ENCODE measurements around the gene TPI1.
"Not testable (repeated sequence)": the region's sequence is repeated elsewhere in the genome, so short reads cannot be mapped to it uniquely, and the experiment has no call there.

The TPI1 gene

DNA sequence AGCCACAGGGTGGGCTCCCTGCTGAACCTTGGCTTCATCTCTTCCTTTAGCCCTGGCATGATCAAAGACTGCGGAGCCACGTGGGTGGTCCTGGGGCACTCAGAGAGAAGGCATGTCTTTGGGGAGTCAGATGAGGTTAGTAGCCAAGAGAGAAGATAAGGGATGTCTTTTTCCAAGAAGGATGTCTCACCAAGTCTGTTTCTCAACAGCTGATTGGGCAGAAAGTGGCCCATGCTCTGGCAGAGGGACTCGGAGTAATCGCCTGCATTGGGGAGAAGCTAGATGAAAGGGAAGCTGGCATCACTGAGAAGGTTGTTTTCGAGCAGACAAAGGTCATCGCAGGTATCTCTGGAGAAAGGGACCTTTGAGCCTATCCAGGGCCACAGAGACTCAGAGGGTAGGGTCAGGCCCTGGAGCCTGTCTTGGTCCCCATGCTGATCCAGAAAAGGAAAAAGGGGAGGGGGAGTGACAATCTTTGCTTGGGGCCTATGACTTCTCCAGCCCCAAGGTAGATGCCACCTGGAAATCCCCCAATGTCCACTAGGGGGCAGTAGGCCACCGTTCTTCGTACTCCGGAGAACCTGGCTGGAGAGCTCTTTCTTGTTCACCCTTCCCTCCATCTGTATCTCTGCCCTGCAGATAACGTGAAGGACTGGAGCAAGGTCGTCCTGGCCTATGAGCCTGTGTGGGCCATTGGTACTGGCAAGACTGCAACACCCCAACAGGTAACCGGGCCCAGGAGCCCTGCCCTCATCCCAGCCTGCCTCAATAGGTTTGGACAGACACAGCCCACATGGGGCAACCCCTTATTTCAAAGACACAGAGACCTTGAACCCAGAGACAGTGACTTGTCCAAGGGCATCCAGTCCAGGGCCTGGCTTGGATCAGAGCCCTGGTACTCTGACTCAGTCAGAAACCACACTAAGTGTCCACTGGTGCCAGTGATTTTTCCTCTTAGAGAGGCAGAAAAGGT is 2.0 kb downstream of the TPI1 start:
- DNase-seq (ENCODE audit: low read depth in 2 of 2): peak; percentile 76 to 78

DNA sequence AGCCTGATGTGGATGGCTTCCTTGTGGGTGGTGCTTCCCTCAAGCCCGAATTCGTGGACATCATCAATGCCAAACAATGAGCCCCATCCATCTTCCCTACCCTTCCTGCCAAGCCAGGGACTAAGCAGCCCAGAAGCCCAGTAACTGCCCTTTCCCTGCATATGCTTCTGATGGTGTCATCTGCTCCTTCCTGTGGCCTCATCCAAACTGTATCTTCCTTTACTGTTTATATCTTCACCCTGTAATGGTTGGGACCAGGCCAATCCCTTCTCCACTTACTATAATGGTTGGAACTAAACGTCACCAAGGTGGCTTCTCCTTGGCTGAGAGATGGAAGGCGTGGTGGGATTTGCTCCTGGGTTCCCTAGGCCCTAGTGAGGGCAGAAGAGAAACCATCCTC is 3.0 kb downstream of the TPI1 start:
- DNase-seq (ENCODE audit: low read depth in 2 of 2): not testable (repeated sequence)

DNA sequence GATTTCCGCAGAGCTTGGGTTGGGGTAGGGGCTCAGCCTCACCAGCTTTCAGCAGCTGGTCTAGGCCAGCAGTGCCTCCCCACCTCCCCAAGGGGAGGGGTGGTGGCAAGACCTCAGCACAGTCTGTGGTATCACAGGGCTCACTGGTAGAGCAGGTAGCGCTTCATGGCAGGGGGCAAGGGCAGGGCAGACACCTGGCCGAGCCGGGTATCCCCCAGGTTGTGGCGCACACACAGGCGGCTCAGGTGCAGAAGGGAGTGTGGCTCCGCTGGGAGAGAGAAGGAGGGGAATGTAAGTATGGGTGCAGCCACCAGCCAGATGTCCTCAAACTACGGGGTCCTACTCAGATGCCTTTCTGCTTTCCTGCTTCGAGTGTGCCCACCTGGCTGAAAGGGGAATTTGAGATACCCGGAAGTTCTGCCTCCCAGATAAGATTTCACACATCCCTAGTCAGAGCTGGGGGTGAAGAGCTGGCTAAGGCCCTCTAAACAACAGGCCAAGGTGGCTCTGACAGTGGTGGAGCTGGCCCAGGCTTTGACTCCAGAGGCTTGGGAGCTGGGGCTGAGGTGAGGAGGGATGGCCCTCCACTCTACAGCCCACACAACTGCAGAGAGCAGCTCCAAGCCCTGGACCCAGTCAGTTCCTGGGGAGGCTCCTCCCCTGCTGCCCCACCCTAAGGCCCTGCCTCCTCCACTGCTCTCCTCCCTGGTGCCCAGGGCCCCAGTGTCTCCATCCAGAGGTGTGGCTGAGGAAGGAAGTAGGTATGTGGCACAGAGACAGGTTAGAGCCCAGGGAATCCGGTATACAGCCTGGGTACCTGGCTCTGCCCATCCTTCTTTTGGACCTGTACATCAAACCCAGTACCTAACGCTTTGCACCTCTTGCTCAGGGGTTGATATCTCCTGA is 4.0 kb downstream of the TPI1 start:
- peak in 1 of 2 donors; percentile 30 for DNase-seq (ENCODE audit: low read depth in 2 of 2)

DNA sequence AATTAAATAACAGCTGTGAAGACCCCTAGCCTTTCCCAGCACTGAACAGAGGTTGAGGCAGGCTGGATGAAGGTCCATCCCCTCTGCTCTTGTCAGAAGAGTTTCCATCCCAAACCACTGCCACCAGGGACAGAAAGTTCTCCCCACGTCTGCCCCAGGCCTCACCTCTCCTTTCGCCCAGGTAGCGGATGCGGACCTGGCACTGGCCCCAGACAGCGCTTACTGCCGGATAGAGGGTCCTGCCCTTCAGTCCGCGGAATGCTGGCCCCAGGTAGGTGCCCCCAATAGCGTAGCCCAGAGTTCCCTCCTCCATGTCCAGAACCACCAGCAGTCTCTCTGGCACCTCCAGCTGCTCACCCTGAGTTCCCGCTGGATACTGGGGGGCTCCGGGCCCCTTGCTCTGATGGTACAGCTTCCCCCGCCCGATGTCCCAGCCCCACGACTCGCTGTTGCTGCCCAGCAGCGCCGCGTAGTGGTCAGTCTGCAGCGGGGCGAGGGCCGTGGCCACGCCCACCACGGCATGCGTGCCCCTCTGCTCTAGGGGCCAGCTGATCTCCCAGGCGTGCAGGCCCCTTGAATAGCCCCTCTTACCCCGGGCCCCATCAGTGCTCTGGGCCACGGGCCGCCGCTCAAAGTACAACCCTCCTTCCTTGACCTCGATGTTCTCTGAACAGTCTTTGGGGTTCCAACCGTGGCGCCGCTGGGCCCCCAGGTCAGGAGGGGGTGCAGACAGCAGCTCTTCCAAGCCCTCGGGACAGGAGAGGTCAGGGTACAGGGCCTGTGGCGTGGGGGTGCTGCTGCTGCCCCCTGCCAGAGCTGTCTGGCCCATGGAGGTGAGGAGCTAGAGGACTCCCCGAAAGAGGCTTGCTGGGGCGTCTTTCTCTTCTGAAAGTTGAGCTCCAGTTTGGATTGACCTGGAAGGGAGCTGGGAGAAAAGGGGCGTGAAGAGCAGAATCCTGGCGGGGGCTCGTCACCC is 5.0 kb downstream of the TPI1 start:
- peak; percentile 79 for DNase-seq (ENCODE audit: low read depth in 2 of 2)

DNA sequence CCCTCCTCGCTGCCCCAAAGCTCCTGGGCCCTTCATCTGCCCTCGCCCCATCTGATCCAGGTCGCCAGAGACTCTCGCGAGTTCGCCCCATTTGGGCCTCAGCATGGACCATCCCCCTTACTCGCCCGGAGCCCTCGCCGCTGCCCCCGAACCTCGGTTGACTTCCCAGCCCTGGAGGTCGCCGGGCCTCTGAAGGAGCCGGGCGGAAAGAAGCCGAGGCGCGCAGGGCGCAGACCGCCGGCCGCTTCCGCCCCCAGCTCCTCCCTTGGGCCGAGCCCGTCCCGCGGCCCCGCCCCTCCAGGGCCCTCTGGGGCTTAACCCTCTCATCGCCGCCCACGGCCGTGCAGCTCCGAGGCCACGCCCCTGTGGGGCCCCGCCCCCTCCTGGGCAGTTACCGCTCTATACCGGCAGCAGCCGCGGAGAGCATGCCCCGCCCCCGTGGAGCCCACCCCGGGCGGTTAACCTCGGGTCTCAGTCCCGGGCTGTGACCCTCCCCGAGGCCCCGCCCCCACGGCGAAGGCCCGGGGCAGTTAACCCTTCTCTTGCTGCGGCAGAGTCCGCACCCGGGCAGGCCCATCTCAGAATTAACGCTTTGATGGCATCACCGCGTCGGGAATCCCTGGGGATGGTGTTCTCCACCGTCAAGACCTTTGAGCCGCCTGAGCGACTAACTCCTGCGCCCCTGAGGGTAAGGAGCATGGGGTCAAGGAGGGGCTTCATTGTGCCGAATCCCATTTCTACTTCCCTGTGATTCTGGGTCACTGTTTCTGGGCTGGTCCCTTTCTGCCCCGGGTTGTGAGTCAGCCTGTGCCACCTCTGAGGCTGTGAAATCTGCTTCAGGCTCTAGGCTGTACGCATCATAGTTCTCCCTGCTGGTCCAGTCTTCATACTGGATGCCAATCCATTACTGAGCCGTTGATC is 6.0 kb downstream of the TPI1 start, which contains the start of gene SPSB2:
SPSB2 (minus strand) TSS at position 210 of the 921 bp plus-strand sequence. CDS start 402 bp downstream, outside the sequence.
- peak; percentile 99 for DNase-seq (ENCODE audit: low read depth in 2 of 2)

DNA sequence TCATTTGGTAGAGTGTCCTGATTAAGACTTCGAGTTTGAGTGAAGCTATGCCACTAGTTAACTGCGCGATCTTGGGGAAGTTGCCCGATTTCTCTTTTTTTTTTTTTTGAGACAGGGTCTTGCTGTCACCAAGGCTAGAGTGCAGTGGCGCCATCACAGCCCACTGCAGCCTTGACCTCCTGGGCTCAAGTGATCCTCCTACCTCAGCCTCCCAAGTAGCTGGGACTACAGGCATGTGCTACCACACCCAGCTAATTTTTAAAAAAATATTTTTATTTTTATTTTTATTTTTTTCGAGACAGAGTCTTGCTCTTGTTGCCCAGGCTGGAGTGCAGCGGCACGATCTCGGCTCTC is 6.7 kb downstream of the TPI1 start:
- DNase-seq (ENCODE audit: low read depth in 2 of 2): not testable (repeated sequence)

DNA sequence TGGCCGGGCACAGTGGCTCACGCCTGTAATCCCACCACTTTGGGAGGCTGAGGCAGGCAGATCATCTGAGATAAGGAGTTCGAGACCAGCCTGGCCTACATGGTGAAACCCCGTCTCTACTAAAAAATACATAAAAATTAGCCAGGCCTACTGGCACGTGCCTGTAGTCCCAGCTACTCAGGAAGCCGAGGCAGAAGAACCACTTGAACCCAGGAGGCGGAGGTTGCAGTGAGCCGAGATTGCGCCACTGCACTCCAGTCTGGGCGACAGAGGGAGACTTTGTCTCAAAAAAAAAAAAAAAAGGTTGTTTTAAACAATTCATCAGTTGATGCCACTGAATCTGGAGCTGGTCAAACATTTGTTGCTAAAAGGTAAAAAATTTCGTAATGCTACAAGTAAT is 12.5 kb downstream of the TPI1 start:
- DNase-seq (ENCODE audit: low read depth in 2 of 2): not testable (repeated sequence)

DNA sequence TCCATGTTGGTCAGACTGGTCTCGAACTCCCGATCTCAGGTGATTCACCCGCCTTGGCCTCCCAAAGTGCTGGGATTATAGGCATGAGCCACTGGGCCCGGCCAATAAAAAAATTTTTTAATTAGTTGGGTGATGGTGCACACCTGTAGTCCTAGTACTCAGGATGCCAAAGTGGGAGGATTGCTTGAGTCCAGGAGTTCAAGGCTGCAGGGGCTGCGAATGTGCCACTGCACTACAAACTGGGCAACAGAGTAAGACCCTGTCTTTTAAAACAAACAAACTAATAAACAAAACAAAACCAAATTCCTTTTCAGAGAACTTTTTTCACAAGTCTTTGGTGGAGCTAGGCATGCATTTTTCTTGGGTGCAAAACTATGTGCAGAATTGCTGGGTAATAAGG is 15.9 kb downstream of the TPI1 start:
- DNase-seq (ENCODE audit: low read depth in 2 of 2): no peak

DNA sequence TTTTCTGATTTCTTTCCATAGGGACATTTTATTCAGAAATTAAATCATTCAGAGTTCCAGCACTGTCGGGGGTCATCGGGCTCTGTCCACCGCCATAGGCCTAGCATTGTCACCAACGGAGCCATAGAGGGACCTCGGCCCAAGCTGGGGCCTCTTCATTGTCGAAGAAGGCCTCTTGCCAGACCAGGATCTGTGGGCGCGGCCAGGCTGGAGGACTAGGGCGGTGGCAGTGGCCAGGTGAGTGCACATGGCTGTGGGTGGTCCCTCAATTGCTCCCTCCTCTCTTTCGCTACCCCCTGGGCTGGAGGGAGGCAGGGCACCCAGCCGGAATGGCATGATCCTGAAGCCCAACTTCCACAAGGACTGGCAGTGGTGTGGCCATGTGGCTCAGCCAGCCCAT is 16.4 kb downstream of the TPI1 start:
- no peak for DNase-seq (ENCODE audit: low read depth in 2 of 2)

DNA sequence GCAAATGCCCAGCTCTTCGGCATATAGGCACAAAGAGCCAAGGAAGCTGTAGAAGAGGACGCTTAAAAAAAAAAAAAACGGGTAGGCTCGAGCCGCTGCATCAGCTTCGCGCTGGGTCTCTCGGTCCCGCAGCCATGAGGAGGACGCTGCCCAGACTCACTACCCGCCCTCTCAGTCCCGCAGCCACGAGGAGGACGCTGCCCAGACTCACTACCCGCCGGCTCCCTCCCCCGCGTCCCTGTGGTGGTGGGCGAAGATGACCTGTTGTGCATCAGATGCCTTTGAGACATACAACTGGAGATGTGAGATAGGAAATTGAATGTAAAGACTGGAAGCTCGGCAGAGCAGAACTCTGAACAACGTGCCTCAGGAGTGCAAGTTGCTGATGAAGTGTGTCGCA is 17.2 kb downstream of the TPI1 start:
- no peak for DNase-seq (ENCODE audit: low read depth in 2 of 2)

DNA sequence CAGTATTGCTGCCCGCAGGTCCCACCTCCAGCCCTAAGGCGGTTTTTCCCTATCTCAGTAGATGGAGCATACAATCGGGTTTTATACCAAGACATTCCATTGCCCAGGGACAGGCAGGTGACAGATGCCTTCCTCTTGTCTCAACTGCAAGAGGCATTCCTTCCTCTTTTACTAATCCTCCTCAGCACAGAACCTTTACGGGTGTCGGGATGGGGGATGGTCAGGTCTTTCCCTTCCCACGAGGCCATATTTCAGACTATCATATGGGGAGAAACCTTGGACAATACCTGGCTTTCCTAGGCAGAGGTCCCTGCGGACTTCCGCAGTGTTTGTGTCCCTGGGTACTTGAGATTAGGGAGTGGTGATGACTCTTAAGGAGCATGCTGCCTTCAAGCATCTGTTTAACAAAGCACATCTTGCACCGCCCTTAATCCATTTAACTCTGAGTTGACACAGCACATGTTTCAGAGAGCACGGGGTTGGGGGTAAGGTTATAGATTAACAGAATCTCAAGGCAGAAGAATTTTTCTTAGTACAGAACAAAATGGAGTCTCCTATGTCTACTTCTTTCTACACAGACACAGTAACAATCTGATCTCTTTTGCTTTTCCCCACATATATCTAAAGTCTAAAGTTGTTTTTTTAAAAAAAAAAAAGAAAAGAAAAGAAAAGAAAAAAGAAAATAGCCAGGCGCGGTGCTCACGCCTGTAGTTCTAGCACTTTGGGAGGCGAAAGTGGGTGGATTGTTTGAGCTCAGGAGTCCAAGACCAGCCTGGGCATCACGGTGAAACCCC is 19.1 kb downstream of the TPI1 start:
- not testable (repeated sequence) for DNase-seq (ENCODE audit: low read depth in 2 of 2)

DNA sequence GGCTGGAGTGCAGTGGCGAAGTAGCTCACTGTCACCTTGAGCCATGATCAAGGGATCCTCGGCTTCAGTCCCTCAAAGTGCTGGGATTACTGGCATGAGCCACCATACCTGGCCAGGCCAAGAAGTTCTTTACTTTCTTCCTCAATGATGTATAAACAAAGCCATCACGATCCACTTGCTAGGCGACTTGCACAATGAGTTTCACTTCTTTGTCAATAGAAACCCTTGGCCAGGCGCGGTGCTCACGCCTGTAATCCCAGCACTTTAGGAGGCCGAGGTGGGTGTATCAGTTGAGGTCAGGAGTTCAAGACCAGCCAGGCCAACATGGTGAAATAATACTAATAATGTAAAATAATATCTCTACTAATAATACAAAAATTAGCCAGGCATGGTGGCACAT is 20.1 kb downstream of the TPI1 start:
- DNase-seq (ENCODE audit: low read depth in 2 of 2): no peak

DNA sequence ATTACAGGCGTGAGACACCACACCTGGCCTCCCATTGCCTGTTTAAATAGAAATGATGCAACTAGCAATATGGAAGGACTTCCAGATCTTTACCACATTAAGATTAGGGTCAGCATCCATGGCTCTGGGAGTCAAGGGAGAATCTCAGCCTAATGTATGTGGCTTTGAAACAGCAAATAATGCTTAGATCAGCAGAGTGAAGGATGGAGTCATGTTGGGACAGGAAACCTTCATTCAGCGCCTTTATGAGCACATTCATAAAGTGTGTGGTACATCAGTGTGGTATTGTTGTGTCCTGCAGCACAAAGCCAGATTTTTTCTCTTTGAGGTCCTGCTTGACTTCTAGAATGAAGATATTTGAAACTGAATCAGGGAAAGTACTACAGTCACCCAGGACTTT is 21.0 kb downstream of the TPI1 start:
- no peak for DNase-seq (ENCODE audit: low read depth in 2 of 2)

DNA sequence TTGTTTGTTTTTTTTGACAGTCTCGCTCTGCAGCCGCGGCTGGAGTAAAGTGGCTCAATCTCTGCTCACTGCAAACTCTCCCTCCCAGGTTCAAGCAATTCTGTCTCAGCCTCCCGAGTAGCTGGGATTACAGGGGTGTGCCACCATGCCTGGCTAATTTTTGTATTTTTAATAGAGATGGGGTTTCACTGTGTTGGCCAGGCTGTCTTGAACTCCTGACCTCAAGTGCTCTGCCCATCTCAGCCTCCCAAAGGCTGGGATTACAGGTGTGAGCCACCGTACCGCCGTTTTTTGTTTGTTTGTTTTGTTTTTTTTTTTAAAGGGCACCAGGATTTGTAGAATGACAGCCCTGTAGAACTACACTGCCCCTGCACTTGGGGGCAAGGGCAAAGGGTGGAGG is 21.5 kb downstream of the TPI1 start:
- not testable (repeated sequence) for DNase-seq (ENCODE audit: low read depth in 2 of 2)

DNA sequence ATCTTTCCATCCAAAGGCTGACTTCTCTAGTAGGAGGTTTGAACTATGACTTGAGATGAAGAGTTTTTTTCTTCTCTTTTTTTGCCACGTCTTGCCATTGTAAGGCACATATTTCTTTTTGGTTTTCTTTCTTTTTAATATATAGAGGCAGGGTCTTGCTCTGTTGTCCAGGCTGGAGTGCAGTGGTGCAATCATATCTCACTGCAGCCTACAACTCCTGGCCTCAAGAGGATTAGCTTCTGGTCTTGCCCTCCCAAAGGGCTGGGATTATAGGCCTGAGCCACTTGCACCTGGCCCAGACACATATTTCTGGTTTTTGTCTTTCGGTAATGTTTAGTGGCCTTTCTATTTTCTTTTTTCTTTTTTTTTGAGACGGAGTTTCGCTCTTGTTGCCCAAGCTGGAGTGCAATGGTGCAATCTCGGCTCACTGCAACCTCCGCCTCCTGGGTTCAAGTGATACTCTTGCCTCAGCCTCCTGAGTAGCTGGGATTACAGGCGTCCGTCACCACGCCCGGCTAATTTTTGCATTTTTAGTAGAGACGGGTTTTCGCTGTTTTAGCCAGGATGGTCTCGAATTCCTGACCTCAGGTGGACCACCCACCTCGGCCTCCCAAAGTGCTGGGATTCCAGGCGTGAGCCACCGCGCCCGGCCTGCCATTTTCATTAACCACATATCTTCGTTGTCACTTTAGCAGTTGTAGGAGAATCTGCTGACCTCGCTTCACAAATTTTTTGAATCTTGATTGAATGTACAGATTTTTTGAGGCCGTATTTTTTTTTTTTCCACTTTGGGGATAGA is 22.6 kb downstream of the TPI1 start:
- DNase-seq (ENCODE audit: low read depth in 2 of 2): not testable (repeated sequence)

DNA sequence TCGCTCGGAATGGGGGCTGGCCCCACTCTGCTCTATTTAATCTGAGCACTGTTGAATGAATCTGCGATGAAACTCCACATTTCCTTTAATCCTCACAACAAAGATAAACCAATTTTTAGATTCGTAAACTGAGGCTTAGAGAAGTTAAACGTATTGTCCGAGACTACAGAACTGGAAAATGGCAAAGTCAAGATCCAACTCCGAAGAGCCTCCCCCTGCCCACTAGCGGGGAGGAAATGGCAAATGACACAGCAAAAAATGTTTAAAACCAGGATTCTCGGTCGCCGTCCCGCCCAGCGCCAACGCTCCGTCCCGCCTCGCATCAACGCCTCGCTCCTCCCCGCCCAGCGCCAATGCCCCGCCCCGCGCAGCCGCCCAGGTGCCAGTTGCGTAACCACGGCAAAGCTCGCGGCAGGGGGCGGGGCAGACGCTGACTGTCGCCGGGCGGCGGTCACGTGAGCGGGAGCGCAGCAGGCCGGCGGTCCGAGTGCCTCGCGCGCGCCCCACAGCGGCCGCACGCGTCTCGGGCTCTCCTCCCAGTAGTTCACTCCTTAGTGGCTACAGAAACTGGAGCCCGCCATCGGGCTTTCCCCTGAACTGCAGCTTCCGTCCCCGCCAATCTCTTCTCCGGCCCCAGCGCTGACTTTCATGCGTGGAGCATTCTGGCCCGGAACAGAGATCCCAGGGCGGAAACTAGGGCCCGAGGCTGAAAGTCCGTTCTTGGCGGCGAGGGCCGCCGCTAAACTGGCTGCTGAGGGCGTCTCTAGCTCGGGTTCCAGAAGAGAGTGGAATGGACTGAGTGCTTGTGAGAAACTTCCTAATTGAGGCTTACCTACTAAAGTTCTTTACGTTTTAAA is 23.7 kb downstream of the TPI1 start:
- DNase-seq (ENCODE audit: low read depth in 2 of 2): peak; percentile 99 to 100

DNA sequence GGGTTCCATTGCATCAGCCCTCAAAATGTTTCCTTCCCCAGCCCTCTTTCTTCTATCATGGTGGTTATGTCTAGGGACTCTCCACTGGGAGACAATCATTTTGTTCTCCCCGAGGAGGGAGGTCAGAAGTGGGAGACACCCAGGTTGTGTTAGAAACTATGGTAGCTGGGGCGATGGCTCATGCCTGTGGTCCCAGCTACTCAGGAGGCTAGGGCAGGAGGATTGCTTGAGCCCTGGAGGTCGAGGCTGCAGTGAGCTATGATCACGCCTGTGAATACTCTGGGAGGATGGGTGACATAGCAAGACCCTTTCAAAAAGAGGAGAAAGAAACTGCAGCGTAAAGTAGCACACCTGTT is 24.3 kb downstream of the TPI1 start:
- DNase-seq (ENCODE audit: low read depth in 2 of 2): no peak

DNA sequence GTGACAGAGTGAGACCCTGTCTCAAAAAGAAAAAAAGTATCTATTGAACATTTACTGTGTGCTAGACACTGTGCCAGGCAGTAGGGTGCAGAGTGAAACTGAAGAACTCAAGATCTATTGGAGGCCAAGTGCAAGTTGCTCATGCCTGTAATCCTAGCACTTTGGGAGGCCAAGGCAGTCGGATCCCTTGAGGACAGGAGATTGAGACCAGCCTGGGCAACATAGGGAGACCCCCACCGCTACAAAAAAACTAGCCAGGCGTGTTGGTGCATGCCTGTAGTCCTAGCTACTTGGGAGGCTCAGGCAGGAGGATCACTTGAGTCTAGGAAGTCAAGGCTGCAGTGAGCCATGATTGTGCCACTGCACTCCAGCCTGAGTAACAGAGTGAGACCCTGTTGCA is 25.4 kb downstream of the TPI1 start:
- not testable (repeated sequence) for DNase-seq (ENCODE audit: low read depth in 2 of 2)

All from stimulated activated CD4-positive, alpha-beta T cell treated with anti-CD3 and anti-CD28 coated beads, Interleukin-4, amount 100 ng/mL, for 48 hours (primary cell).